PFSK-1 (cell line): ENCODE data around the gene CARTPT.

Experiments used
- FOXP2 ChIP-seq: optimal IDR thresholded peaks from 2 replicates; pipeline ENCODE3; 2011; ENCODE audit warnings: borderline replicate concordance, control low read depth, inconsistent platforms; ENCODE audit not compliant: insufficient read depth; ENCODE audit errors: extremely low read length, extremely low read depth
- POLR2AphosphoS5 ChIP-seq: IDR thresholded peaks from 2 replicates; pipeline ENCODE4 v1.6.1; 2012; ENCODE audit warnings: low read depth, mild to moderate bottlenecking, control low read depth, low read length, moderate library complexity
- SIN3A ChIP-seq: IDR thresholded peaks from 2 replicates; pipeline ENCODE4 v1.6.1; 2012; ENCODE audit warnings: mild to moderate bottlenecking, low read length, moderate library complexity, borderline replicate concordance; ENCODE audit not compliant: insufficient read depth
- TAF1 ChIP-seq: IDR thresholded peaks from 2 replicates; pipeline ENCODE4 v1.6.1; 2012; ENCODE audit warnings: low read length, control low read depth, borderline replicate concordance; ENCODE audit not compliant: insufficient read depth
- TF ChIP-seq, protein P1 (sequence below), 2 experiments: IDR thresholded peaks; 2 replicates each; pipeline versions ENCODE4 v1.6.1 to v1.8.0; 2011 to 2012; ENCODE audit warnings: low read depth in 2 of 2, low read length in 2 of 2, control low read depth in 1 of 2, inconsistent platforms in 1 of 2, mild to moderate bottlenecking in 1 of 2, moderate library complexity in 1 of 2; ENCODE audit not compliant: insufficient read depth in 1 of 2

Gene CARTPT

DNA sequence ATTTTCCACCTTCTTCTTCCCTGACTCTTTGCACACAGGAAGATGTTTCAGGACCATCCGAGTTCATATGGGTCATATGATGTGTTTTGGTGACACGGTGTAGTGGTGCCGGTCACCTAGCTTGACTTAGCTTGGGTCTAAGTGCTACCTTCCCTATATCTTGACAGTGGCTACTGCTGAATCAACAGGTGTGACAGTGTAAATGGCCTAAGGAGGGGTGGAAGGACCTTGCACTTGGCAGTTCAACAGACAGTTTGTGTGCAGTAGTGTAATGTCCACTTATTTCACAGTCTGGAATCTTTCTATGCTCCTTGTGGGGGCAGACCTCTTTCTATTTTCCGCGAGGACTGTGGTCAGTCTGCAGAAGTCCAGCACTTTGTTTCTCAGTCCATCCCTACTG is 43.8 kb downstream of the CARTPT start:
- TF ChIP-seq POLR2AphosphoS5 (no peak), SIN3A (no peak), FOXP2 (no peak), TAF1 (no peak)
- TF ChIP-seq, protein P1, sequence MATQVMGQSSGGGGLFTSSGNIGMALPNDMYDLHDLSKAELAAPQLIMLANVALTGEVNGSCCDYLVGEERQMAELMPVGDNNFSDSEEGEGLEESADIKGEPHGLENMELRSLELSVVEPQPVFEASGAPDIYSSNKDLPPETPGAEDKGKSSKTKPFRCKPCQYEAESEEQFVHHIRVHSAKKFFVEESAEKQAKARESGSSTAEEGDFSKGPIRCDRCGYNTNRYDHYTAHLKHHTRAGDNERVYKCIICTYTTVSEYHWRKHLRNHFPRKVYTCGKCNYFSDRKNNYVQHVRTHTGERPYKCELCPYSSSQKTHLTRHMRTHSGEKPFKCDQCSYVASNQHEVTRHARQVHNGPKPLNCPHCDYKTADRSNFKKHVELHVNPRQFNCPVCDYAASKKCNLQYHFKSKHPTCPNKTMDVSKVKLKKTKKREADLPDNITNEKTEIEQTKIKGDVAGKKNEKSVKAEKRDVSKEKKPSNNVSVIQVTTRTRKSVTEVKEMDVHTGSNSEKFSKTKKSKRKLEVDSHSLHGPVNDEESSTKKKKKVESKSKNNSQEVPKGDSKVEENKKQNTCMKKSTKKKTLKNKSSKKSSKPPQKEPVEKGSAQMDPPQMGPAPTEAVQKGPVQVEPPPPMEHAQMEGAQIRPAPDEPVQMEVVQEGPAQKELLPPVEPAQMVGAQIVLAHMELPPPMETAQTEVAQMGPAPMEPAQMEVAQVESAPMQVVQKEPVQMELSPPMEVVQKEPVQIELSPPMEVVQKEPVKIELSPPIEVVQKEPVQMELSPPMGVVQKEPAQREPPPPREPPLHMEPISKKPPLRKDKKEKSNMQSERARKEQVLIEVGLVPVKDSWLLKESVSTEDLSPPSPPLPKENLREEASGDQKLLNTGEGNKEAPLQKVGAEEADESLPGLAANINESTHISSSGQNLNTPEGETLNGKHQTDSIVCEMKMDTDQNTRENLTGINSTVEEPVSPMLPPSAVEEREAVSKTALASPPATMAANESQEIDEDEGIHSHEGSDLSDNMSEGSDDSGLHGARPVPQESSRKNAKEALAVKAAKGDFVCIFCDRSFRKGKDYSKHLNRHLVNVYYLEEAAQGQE (IDR thresholded peaks at IDR 0.05; ENCODE audit: insufficient read depth in 1 of 2, low read depth in 2 of 2, low read length in 2 of 2) = no peak

DNA sequence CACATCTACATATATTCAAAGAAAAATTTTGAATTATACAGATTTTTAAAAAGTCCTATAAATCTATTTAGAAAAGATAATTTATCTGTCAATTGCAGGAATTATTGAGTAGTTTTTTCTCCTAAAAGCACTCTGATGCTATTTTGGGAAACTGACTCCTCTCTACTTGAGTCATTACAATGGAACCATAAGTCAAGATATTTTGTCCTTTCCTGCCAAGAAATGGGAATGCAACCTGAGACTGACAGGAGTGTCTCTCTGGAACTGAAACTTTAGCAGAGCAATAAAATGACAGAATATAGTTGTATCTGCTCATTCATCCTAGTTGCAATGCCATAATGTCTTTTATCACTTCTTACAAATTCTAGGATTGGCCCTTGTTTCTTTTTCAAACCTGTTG is 48.6 kb downstream of the CARTPT start:
- TF ChIP-seq SIN3A (no peak), POLR2AphosphoS5 (no peak), FOXP2 (no peak), TAF1 (no peak)
- TF ChIP-seq, protein P1 (IDR thresholded peaks at IDR 0.05; ENCODE audit: insufficient read depth in 1 of 2, low read depth in 2 of 2, low read length in 2 of 2) = no peak

DNA sequence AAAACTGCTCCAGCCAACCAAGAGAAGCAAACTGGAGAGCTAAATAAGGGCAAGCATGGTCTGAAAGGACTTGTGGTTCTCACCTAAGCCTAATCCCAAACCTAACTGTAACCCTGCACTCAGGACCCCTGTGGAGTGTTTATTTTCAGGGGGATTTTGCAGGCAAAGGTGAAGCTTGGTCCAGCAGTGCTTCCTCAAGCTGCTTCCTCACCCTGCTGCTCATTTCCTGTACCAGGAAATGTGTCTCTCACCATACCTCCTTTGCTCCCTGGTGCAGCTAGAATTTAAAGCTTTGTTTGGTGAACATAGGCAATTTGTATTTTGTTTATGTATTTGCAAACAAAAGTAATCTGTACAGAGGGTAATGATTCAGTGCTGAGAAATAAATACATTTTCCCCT is 50.2 kb downstream of the CARTPT start:
- no peak for TF ChIP-seq POLR2AphosphoS5
- no peak for TF ChIP-seq FOXP2

DNA sequence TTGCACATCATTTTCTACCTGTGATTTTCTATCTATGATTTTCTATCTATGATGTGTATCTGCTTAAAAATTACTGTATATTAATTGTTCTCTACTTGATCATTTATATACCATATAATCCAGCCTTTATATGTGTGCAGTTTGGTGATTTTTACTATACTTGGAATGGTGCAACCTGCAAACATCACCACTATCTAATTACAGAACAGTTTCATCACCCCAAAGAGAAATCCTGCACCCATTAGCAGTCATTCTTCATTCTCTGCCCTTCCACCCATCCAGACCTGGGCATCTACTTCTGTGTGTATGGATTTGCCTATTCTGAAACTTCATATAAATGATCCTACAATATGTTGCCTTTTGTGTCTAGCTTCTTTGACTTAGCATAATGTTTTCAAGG is 51.3 kb downstream of the CARTPT start:
- TF ChIP-seq TAF1 (no peak), POLR2AphosphoS5 (no peak)
